GM12878 (cell line): ENCODE measurements around the gene PHF8.

Source experiments
- CTCF ChIP-seq, 3 experiments: IDR thresholded peaks in 2 of 3; conservative IDR thresholded peaks in 1 of 3; 2 replicates each; pipeline ENCODE4 v1.5.1; 2011; ENCODE audit warnings: low read depth in 3 of 3, low read length in 3 of 3, mild to moderate bottlenecking in 3 of 3, control low read depth in 2 of 3, moderate library complexity in 2 of 3, inconsistent platforms in 1 of 3, mixed read lengths in 1 of 3; ENCODE audit not compliant: control insufficient read depth in 2 of 3, insufficient read depth in 1 of 3; ENCODE audit errors: extremely low read depth in 1 of 3
- DPF2 ChIP-seq: fragments of 450-650 bp; IDR thresholded peaks from 2 replicates; pipeline ENCODE4 v1.6.1; 2017; ENCODE audit warnings: mild to moderate bottlenecking
- KDM1A ChIP-seq: fragments of 200-600 bp; sonication (generic); IDR thresholded peaks from 2 replicates; pipeline ENCODE4 v1.6.1; 2016; ENCODE audit warnings: borderline replicate concordance
- PML ChIP-seq: IDR thresholded peaks from 2 replicates; pipeline ENCODE4 v1.6.1; 2012; ENCODE audit warnings: low read length, inconsistent platforms
- POLR2A ChIP-seq: IDR thresholded peaks from 2 replicates; pipeline ENCODE4 v1.6.1; 2011; ENCODE audit warnings: low read depth, mild to moderate bottlenecking, low read length
- RBBP5 ChIP-seq: fragments of 200-600 bp; sonication (generic); conservative IDR thresholded peaks from 2 replicates; pipeline ENCODE4 v1.6.1; 2016
- TAF1 ChIP-seq: IDR thresholded peaks from 2 replicates; pipeline ENCODE4 v1.6.1; 2011; ENCODE audit warnings: mild to moderate bottlenecking, low read depth, low read length, borderline replicate concordance
- YY1 ChIP-seq: IDR thresholded peaks from 2 replicates; pipeline ENCODE4 v1.6.1; 2011; ENCODE audit warnings: low read depth, mild to moderate bottlenecking, low read length
- ZNF592 ChIP-seq: fragments of 450-650 bp; IDR thresholded peaks from 2 replicates; pipeline ENCODE4 v1.6.1; 2017; ENCODE audit warnings: mild to moderate bottlenecking, moderate library complexity
- TF ChIP-seq, protein P1 (sequence below): IDR thresholded peaks from 2 replicates; pipeline ENCODE4 v1.6.1; 2012; ENCODE audit warnings: mild to moderate bottlenecking, low read depth, low read length
- TF ChIP-seq, protein P2 (sequence below): fragments of 150-350 bp; IDR thresholded peaks from 2 replicates; pipeline ENCODE4 v1.6.1; 2016; ENCODE audit warnings: low read depth, low read length

DNA sequence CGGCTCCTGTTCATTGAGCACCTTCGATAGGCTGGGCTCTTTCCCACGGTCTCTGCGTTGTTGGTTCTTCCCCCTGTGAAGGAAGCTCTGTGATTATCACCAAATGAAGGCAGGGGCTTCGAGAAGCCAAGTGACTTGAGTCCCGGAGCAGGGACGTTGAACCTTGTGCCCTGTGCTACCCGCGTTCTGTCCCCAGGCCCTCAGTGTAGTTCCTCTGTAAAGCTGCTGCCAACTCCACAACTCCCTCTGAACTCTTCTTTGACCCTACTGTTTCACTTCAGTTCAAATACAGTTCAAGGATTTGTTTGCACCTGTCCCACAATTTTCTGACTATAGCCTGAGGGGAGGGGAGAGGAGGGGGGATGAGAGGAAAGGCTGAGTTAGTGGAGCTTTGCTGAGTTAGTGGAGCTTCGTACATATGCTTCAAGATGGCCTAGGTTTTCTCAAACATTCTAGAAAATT, 635 bp upstream of the PHF8 start:
- TF ChIP-seq CTCF (IDR thresholded peaks at IDR 0.05 in 2 of 3, conservative IDR thresholded peaks at IDR 0.05 in 1 of 3; ENCODE audit: control insufficient read depth in 2 of 3, extremely low read depth in 1 of 3, insufficient read depth in 1 of 3, low read depth in 3 of 3, low read length in 3 of 3) (no peak), ZNF592 (no peak), KDM1A (no peak), POLR2A (peak; percentile 59; the same call in 1 of the 2 replicates), DPF2 (no peak), RBBP5 (no peak), PML (0 out of 2 replicates have a peak, but pooled peaks have one; percentile 21), YY1 (no peak), TAF1 (no peak)
- TF ChIP-seq, protein P1, sequence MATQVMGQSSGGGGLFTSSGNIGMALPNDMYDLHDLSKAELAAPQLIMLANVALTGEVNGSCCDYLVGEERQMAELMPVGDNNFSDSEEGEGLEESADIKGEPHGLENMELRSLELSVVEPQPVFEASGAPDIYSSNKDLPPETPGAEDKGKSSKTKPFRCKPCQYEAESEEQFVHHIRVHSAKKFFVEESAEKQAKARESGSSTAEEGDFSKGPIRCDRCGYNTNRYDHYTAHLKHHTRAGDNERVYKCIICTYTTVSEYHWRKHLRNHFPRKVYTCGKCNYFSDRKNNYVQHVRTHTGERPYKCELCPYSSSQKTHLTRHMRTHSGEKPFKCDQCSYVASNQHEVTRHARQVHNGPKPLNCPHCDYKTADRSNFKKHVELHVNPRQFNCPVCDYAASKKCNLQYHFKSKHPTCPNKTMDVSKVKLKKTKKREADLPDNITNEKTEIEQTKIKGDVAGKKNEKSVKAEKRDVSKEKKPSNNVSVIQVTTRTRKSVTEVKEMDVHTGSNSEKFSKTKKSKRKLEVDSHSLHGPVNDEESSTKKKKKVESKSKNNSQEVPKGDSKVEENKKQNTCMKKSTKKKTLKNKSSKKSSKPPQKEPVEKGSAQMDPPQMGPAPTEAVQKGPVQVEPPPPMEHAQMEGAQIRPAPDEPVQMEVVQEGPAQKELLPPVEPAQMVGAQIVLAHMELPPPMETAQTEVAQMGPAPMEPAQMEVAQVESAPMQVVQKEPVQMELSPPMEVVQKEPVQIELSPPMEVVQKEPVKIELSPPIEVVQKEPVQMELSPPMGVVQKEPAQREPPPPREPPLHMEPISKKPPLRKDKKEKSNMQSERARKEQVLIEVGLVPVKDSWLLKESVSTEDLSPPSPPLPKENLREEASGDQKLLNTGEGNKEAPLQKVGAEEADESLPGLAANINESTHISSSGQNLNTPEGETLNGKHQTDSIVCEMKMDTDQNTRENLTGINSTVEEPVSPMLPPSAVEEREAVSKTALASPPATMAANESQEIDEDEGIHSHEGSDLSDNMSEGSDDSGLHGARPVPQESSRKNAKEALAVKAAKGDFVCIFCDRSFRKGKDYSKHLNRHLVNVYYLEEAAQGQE, result no peak
- TF ChIP-seq, protein P2, sequence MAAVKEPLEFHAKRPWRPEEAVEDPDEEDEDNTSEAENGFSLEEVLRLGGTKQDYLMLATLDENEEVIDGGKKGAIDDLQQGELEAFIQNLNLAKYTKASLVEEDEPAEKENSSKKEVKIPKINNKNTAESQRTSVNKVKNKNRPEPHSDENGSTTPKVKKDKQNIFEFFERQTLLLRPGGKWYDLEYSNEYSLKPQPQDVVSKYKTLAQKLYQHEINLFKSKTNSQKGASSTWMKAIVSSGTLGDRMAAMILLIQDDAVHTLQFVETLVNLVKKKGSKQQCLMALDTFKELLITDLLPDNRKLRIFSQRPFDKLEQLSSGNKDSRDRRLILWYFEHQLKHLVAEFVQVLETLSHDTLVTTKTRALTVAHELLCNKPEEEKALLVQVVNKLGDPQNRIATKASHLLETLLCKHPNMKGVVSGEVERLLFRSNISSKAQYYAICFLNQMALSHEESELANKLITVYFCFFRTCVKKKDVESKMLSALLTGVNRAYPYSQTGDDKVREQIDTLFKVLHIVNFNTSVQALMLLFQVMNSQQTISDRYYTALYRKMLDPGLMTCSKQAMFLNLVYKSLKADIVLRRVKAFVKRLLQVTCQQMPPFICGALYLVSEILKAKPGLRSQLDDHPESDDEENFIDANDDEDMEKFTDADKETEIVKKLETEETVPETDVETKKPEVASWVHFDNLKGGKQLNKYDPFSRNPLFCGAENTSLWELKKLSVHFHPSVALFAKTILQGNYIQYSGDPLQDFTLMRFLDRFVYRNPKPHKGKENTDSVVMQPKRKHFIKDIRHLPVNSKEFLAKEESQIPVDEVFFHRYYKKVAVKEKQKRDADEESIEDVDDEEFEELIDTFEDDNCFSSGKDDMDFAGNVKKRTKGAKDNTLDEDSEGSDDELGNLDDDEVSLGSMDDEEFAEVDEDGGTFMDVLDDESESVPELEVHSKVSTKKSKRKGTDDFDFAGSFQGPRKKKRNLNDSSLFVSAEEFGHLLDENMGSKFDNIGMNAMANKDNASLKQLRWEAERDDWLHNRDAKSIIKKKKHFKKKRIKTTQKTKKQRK, result no peak
